ENCODE results near the gene AATK. TPM values are rescaled to one million over a fixed set of nuclear protein-coding genes. Genes with fewer than 3 reads are reported as not detected.

AATK gene
- total and polyA plus RNA-seq, 2 of the 13 experiments (the other 11 are each of a cell fraction or from before 2014, with no cell fraction given) = 2.9 to 8.4 TPM

DNA sequence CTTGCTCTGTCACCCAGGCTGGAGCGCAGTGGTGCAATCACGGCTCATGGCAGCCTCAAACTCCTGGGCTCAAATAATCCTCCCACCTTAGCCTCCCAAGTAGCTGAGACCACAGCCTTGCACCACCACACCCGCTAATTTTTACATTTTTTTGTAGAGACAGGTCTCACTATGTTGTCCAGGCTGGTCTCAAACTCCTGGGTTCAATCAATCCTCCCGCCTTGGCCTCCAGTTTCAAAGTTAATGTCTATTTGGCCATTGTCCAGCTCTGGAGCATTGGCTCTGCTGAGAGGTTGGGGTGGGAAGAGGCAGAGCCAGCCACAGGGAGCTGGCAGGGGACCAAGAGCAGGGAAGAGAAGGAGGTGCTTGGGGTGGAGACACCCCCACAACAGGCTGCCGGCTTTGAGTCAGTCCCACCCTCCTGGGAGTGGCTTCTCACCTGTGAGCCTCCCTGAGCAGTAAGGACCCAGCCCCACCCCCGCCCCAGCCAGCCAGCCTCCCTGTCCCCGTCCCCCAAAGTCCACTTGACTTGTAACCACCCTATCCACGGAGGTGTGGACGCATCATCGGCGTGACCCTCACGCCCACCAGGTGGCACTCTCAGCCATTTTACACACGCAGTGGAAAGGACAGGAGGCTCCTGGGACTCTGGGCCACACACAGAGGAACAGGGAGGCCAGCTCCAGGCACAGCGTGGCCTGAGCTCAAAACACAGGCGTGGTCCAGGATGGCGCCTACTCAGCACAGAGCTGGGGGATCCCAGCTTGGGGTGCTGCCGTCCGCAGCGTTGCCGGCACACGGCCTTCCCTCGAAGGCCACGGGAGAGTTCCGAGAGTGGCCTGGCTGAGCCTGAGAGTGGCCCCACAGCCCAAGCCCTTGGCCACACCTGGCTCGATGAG, 23.5 kb downstream of the AATK start (continued):
- TF ChIP-seq RBM39 (IDR thresholded peaks at IDR 0.05; ENCODE audit: low read depth, low read length, poor library complexity, severe bottlenecking) = no peak
- no peak for TF ChIP-seq CSRNP2 (CRISPR knock-in tag; conservative IDR thresholded peaks at IDR 0.05; ENCODE audit: low read depth)
- no peak for TF ChIP-seq SRSF1 (optimal IDR thresholded peaks at IDR 0.05; ENCODE audit: low read depth, low read length)
- peak; percentile 55; the same call in 1 of the 2 replicates for TF ChIP-seq KDM5B (CRISPR knock-in tag; IDR thresholded peaks at IDR 0.05; ENCODE audit: borderline replicate concordance)
- TF ChIP-seq PAXIP1 (CRISPR knock-in tag; conservative IDR thresholded peaks at IDR 0.05) = no peak
- TF ChIP-seq MIER3 (CRISPR knock-in tag; IDR thresholded peaks at IDR 0.05; ENCODE audit: borderline replicate concordance) = 0 out of 2 replicates have a peak, but pooled peaks have one; percentile 32
- no peak for TF ChIP-seq STAT6 (CRISPR knock-in tag; IDR thresholded peaks at IDR 0.05; ENCODE audit: borderline replicate concordance)
- no peak for TF ChIP-seq REST (IDR thresholded peaks at IDR 0.05; ENCODE audit: borderline replicate concordance in 1 of 2, low read depth in 1 of 2, low read length in 2 of 2)
- TF ChIP-seq, protein P1, sequence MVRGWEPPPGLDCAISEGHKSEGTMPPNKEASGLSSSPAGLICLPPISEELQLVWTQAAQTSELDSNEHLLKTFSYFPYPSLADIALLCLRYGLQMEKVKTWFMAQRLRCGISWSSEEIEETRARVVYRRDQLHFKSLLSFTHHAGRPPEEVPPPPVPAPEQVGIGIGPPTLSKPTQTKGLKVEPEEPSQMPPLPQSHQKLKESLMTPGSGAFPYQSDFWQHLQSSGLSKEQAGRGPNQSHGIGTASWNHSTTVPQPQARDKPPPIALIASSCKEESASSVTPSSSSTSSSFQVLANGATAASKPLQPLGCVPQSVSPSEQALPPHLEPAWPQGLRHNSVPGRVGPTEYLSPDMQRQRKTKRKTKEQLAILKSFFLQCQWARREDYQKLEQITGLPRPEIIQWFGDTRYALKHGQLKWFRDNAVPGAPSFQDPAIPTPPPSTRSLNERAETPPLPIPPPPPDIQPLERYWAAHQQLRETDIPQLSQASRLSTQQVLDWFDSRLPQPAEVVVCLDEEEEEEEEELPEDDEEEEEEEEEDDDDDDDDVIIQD (CRISPR knock-in tag; IDR thresholded peaks at IDR 0.05; ENCODE audit: low read depth) = 0 out of 2 replicates have a peak, but pooled peaks have one; percentile 17
- TF ChIP-seq TAF1 (CRISPR knock-in tag; IDR thresholded peaks at IDR 0.05) = no peak
- TF ChIP-seq SRSF4 (IDR thresholded peaks at IDR 0.05; ENCODE audit: low read depth, low read length, poor library complexity, severe bottlenecking) = no peak
- TF ChIP-seq KLF15 (CRISPR knock-in tag; IDR thresholded peaks at IDR 0.05; ENCODE audit: borderline replicate concordance) = no peak

All from HepG2 (cell line).